OCI-LY7 (cell line): ENCODE measurements around the gene C16orf54. TPM values are rescaled to one million over a fixed set of nuclear protein-coding genes. Genes with fewer than 3 reads are reported as not detected.
A peak's percentile ranks its signal among the peaks of the same experiment; 100 is the strongest.
"Not testable (repeated sequence)": the region's sequence is repeated elsewhere in the genome, so short reads cannot be mapped to it uniquely, and the experiment has no call there.

ENCODE experiments used
- BruUV-seq: library from RNA; stranded (reverse); fragments of 400-500 nt; replicated peaks from 2 replicates; lab custom pipeline; 2021; lab: Mats Ljungman, UMichigan
- CTCF ChIA-PET: fragments of 300-600 bp; sonication (Branson Sonifier 250); formaldehyde crosslinking; loops from one replicate; lab custom pipeline; 2022; ENCODE audit warnings: antibody characterized with exemption; ENCODE audit not compliant: unreplicated experiment; lab: Charles Lee
- POLR2A ChIA-PET: fragments of 300-600 bp; sonication (Branson Sonifier 250); formaldehyde crosslinking; loops from one replicate; lab custom pipeline; 2022; ENCODE audit warnings: antibody characterized with exemption; lab: Charles Lee
- DNase-seq: peaks from one replicate; pipeline ENCODE4 v3.0.0-alpha.2; 2015; ENCODE audit warnings: low spot score
- H2AFZ ChIP-seq: fragments of 200-600 bp; sonication (generic), shearing (Covaris generic); 2 replicates; pipeline ENCODE4 v1.6.1; 2014; ENCODE audit warnings: mild to moderate bottlenecking, antibody characterized with exemption, low read length, moderate library complexity
- H3K27ac ChIP-seq: fragments of 200-600 bp; sonication (generic); 2 replicates; pipeline ENCODE4 v1.5.1; 2014; ENCODE audit warnings: mixed run types, low read depth, mild to moderate bottlenecking, moderate library complexity, low read length, inconsistent platforms; ENCODE audit not compliant: poor library complexity, severe bottlenecking
- H3K36me3 ChIP-seq: fragments of 200-600 bp; sonication (generic); 2 replicates; pipeline ENCODE4 v1.6.1; 2014; ENCODE audit warnings: mild to moderate bottlenecking, antibody characterized with exemption, low read length, moderate library complexity, mixed read lengths; ENCODE audit not compliant: insufficient read depth
- H3K4me1 ChIP-seq: fragments of 200-600 bp; sonication (generic); 2 replicates; pipeline ENCODE4 v1.5.1; 2014; ENCODE audit warnings: mild to moderate bottlenecking, low read length; ENCODE audit not compliant: insufficient read depth, poor library complexity, severe bottlenecking
- H3K4me2 ChIP-seq: fragments of 200-600 bp; sonication (generic); 2 replicates; pipeline ENCODE4 v1.6.1; 2014; ENCODE audit warnings: mild to moderate bottlenecking, low read length
- H3K4me3 ChIP-seq: fragments of 200-600 bp; sonication (generic); 2 replicates; pipeline ENCODE4 v1.5.1; 2014; ENCODE audit warnings: mild to moderate bottlenecking, low read depth, low read length; ENCODE audit not compliant: poor library complexity, severe bottlenecking
- H3K79me2 ChIP-seq: fragments of 200-600 bp; sonication (generic); 2 replicates; pipeline ENCODE4 v1.6.1; 2016; ENCODE audit warnings: low read depth, mild to moderate bottlenecking, low read length, moderate library complexity, mixed read lengths; ENCODE audit not compliant: insufficient read depth
- H3K9me2 ChIP-seq: fragments of 200-600 bp; sonication (generic); 2 replicates; pipeline ENCODE4 v1.6.1; 2016; ENCODE audit warnings: mild to moderate bottlenecking, low read length, mixed read lengths; ENCODE audit not compliant: insufficient read depth
- H3K9me3 ChIP-seq: fragments of 200-600 bp; sonication (generic); 2 replicates; pipeline ENCODE4 v1.6.1; 2014; ENCODE audit warnings: mild to moderate bottlenecking, mixed run types, low read length, mixed read lengths
- H4K20me1 ChIP-seq: fragments of 200-600 bp; sonication (generic); 2 replicates; pipeline ENCODE4 v1.6.1; 2014; ENCODE audit warnings: mild to moderate bottlenecking, antibody characterized with exemption, low read length, moderate library complexity, mixed read lengths; ENCODE audit not compliant: insufficient read depth
- CTCF ChIP-seq: fragments of 200-600 bp; sonication (generic); conservative IDR thresholded peaks from 2 replicates; pipeline ENCODE4 v1.5.1; 2014; ENCODE audit warnings: mild to moderate bottlenecking, antibody characterized with exemption, low read length, moderate library complexity, mixed read lengths
- EZH2phosphoT487 ChIP-seq: fragments of 200-600 bp; sonication (generic); IDR thresholded peaks from 2 replicates; pipeline ENCODE4 v1.6.1; 2018; ENCODE audit warnings: low read depth, borderline replicate concordance, mild to moderate bottlenecking, mixed run types, antibody characterized with exemption, low read length, moderate library complexity, mixed read lengths
- intact Hi-C: fragments of 100-400 bp; cut with micrococcal nuclease; formaldehyde crosslinking; loops from one replicate; pipeline ENCODE4 v1.10.0; 2022; ENCODE audit not compliant: unreplicated experiment
- total RNA-seq, 2 experiments: library from RNA; depleted of rRNA in 1 of 2; stranded (reverse); fragments of >200 nt in 1 of 2; shearing (Covaris generic) in 1 of 2; gene quantifications; 2 replicates each; pipeline ENCODE4 v1.2.3, GENCODE V29; 2014 to 2022

The C16orf54 gene
- total RNA-seq, 2 experiments from 2014 or later, result 0.32 TPM; not detected in 1

GRCh38 chr16:29784901-29785500 is 39.2 kb upstream of the C16orf54 start:
- H3K79me2 ChIP-seq, result no peaks in the 10 kb centered on the region
- BruUV-seq, result no TSS peak
- no peaks in the 10 kb centered on the region for H3K9me3 ChIP-seq
- peaks cover 6% of the 10 kb centered on the region for H3K4me1 ChIP-seq
- no peaks in the 10 kb centered on the region for H3K36me3 ChIP-seq
- intact Hi-C loops, result no loop called here
- H2AFZ ChIP-seq, result no peak overlapping the region; the same call in 1 of the 2 replicates
- ChIA-PET POLR2A (no interaction called here), CTCF (interaction anchor here (0.6 kb wide), 2 partner anchors 11 to 31 kb away, joined by 3 read pairs; no protein-coding TSS in a partner anchor)
- no peak overlapping the region for H3K27ac ChIP-seq
- no peak overlapping the region for H3K4me3 ChIP-seq
- DNase-seq, result peak; percentile 14
- H4K20me1 ChIP-seq, result no peaks in the 10 kb centered on the region
- peak overlapping the region; percentile 21; the same call in 1 of the 2 replicates for H3K4me2 ChIP-seq
- TF ChIP-seq CTCF, result peak; percentile 75
- TF ChIP-seq EZH2phosphoT487, result no peak
- no peaks in the 10 kb centered on the region for H3K9me2 ChIP-seq

DNA sequence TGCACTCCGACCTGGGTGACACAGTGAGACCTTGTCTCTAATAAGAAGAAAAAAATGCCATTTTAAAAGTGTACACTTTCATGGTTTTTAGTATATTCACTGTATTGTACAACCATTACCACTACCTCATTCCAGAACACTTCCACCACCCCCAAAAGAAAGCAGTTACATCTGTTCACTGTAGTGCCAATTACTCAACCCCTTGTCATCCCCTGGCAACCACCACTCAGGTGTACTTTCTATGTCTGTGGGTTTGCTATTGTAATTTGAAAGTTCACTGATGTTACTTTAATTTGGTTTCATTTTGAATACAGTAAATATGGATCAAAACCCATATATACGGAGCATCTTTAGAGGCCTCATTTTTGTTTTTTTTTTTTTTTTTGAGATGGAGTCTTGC is 38.4 kb upstream of the C16orf54 start:
- Histone ChIP-seq H2AFZ (no peak overlapping the region), H3K4me1 (no peaks in the 10 kb centered on the region), H4K20me1 (no peaks in the 10 kb centered on the region), H3K9me3 (no peaks in the 10 kb centered on the region), H3K9me2 (no peaks in the 10 kb centered on the region), H3K79me2 (no peaks in the 10 kb centered on the region), H3K36me3 (no peaks in the 10 kb centered on the region), H3K27ac (no peak overlapping the region), H3K4me3 (no peak overlapping the region), H3K4me2 (no peak overlapping the region)
- no peak for DNase-seq
- POLR2A ChIA-PET, result no interaction called here
- CTCF ChIA-PET, result interaction anchor here (0.6 kb wide), 1 partner anchor 30 kb away, joined by 3 read pairs; no protein-coding TSS in a partner anchor
- intact Hi-C loops, result no loop called here
- no TSS peak for BruUV-seq
- TF ChIP-seq EZH2phosphoT487 (no peak), CTCF (no peak)

GRCh38 chr16:29783094-29783953 is 37.5 kb upstream of the C16orf54 start:
- DNase-seq, intact Hi-C loops, H3K79me2 ChIP-seq, H3K9me3 ChIP-seq, H2AFZ ChIP-seq, H3K4me1 ChIP-seq, POLR2A ChIA-PET, CTCF ChIA-PET, H4K20me1 ChIP-seq, H3K4me3 ChIP-seq, BruUV-seq, H3K27ac ChIP-seq, H3K4me2 ChIP-seq, H3K36me3 ChIP-seq, H3K9me2 ChIP-seq: not testable (repeated sequence)
